ENCODE measurements around the gene ARHGAP4. TPM values are rescaled to one million over a fixed set of nuclear protein-coding genes. Genes with fewer than 3 reads are reported as not detected.

The ARHGAP4 gene
- total and polyA plus RNA-seq, 2 of the 4 experiments (the other 2 are of a cell fraction) = 0.18 to 0.72 TPM

GRCh38 chrX:153954558-153955227 is 28.6 kb upstream of the ARHGAP4 start:
- Histone ChIP-seq H3K4me2 (ENCODE audit: low read depth, low read length) (no peak overlapping the region), H2BK5ac (ENCODE audit: low read depth, low read length, poor library complexity, severe bottlenecking) (no peak overlapping the region), H4K5ac (ENCODE audit: low read depth, low read length) (no peak overlapping the region), H3K18ac (ENCODE audit: low read depth, low read length) (no peak overlapping the region), H3K9me1 (ENCODE audit: insufficient read depth, low read length) (no peaks in the 10 kb centered on the region), H3K27me3 (ENCODE audit: control insufficient read depth, insufficient read depth, low read length) (no peaks in the 10 kb centered on the region), H2BK20ac (ENCODE audit: low read depth, low read length) (no peak overlapping the region), H4K8ac (ENCODE audit: low read depth in 2 of 2, low read length in 2 of 2) (no peak overlapping the region), H4K20me1 (ENCODE audit: insufficient read depth, low read length) (no peaks in the 10 kb centered on the region), H3K9me3 (ENCODE audit: control insufficient read depth, insufficient read depth, low read length) (no peaks in the 10 kb centered on the region), H3K4me3 (ENCODE audit: insufficient read depth, low read depth, low read length) (no peak overlapping the region), H3K36me3 (ENCODE audit: control insufficient read depth, insufficient read depth, low read length) (peaks cover 81% of the 10 kb centered on the region), H2AK5ac (ENCODE audit: low read depth, low read length) (no peak overlapping the region), H3K9ac (ENCODE audit: low read depth, low read length) (no peak overlapping the region), H2BK15ac (ENCODE audit: low read depth, low read length) (no peak overlapping the region), H4K91ac (ENCODE audit: insufficient read depth, low read depth, low read length) (no peak overlapping the region), H2AFZ (replicated peaks; ENCODE audit: low read length, poor library complexity) (no peak overlapping the region), H3K23ac (ENCODE audit: low read depth, low read length) (no peak overlapping the region), H2BK120ac (ENCODE audit: low read depth, low read length) (no peak overlapping the region), H3K79me1 (ENCODE audit: low read depth in 1 of 2, low read length in 2 of 2) (peaks cover 0 to 6% of the 10 kb centered on the region in 2 experiments; a peak in 2 of 4 replicates), H2AK9ac (replicated peaks; ENCODE audit: low read depth, low read length, poor library complexity) (no peak overlapping the region), H3K56ac (ENCODE audit: extremely low read depth, insufficient read depth, low read length) (no peak overlapping the region), H3K4ac (ENCODE audit: low read depth, low read length) (no peak overlapping the region), H3K27ac (ENCODE audit: insufficient read depth, low read length) (no peak overlapping the region), H3K14ac (replicated peaks; ENCODE audit: low read depth, low read length) (no peak overlapping the region), H3K4me1 (ENCODE audit: control insufficient read depth, insufficient read depth, low read length) (peaks cover 4% of the 10 kb centered on the region)
- ATAC-seq (ENCODE audit: low read depth) (no peak), DNase-seq (no peak)
- BruUV-seq (replicated peaks) = TSS peak; percentile 50
- intact Hi-C loops (cut with micrococcal nuclease) = no loop called here
- ChIA-PET CTCF (no interaction called here), POLR2A (ENCODE audit: unreplicated experiment) (no interaction called here)
- in situ Hi-C loops (cut with MboI; ENCODE audit: low sequenced_read_pairs) = no loop called here
- dilution Hi-C loops (cut with HindIII; ENCODE audit: low sequenced_read_pairs, unreplicated experiment) = no loop called here
- TF ChIP-seq CHD1 (IDR thresholded peaks at IDR 0.05; ENCODE audit: low read depth, low read length) (no peak), POLR2A (IDR thresholded peaks at IDR 0.05; ENCODE audit: low read depth, low read length) (no peak), NFE2L2 (IDR thresholded peaks at IDR 0.05; ENCODE audit: low read depth, low read length) (no peak)
- 92% methylated on average over 15 of the region's 44 CpGs; no CpG with 5 or more reads in 1 of the 2 experiments for WGBS, 2 experiments (ENCODE audit: extremely low coverage in 2 of 2, insufficient read length in 1 of 2)

Data from IMR-90 (cell line).